NT2/D1 (cell line): ENCODE results near the gene SLC22A9.

Source experiments
- SUZ12 ChIP-seq: IDR thresholded peaks from 2 replicates; pipeline ENCODE4 v1.6.1; 2011; ENCODE audit not compliant: insufficient read length, insufficient read depth; ENCODE audit errors: extremely low read depth
- YY1 ChIP-seq: IDR thresholded peaks from 2 replicates; pipeline ENCODE4 v1.6.1; 2011; ENCODE audit not compliant: insufficient read length, insufficient read depth
- ZNF274 ChIP-seq: IDR thresholded peaks from 2 replicates; pipeline ENCODE4 v1.6.1; 2011; ENCODE audit warnings: mild to moderate bottlenecking, low read depth, low read length

- TF ChIP-seq SUZ12 (no peak), YY1 (no peak), ZNF274 (no peak)
Observed at GRCh38 chr11:63404161-63404935, 34.8 kb downstream of the SLC22A9 start.
